Stimulated activated CD8-positive, alpha-beta memory T cell treated with anti-CD3 and anti-CD28 coated beads, Interleukin-7, amount 100 ng/mL, for 24 hours (primary cell): ENCODE measurements around the gene MAML1.
A peak's percentile ranks its signal among the peaks of the same experiment; 100 is the strongest.

ENCODE experiments used
- DNase-seq: peaks from one replicate; pipeline ENCODE4 v3.0.0-alpha.2; 2020; ENCODE audit warnings: low read depth

Gene MAML1

DNA sequence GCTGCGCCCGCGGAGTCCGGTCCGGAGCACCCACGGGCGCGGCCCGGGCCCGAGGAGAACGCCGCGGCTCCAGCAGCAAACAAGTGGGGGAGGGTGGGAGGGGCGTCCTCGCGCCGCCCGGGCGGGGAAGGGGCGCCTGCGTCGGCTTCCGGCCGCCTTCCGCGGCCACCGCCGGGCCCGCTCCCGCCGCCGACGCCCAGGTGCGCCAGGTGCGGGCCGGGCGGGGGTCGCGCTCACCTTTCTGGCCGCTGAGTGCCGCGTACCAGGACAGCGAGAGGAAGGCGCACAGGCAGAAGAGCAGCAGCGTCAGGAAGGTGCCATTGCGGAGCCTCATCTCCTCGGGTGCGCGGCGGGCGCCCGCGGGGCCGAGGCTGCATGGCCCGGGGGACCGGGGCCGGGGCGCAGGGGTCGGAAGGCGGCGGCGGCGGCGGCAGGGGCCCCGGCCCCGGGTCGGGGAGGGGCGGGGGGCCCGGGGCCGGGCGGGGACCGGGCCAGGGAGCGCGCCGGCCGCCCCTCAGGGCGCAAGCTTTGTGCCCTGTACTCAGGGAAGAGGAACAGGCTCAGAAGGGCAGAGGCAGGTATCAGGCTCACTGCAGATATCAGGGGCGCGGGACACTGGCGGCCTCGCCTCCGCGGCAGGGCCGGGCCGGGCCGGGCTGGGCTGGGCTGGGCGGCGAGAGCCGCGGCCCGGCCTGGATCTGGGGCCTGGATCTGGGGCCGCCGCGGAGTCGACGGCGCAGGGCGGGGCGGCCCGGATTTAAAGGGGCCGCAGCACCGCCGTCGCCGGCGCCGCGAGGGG is 73.8 kb downstream of the MAML1 start, which contains the start of gene MGAT4B:
Gene MGAT4B (minus strand): TSS at position 617 of the 799 bp plus-strand sequence. CDS start 283 bp downstream, at position 334.
- peak; percentile 31 for DNase-seq

DNA sequence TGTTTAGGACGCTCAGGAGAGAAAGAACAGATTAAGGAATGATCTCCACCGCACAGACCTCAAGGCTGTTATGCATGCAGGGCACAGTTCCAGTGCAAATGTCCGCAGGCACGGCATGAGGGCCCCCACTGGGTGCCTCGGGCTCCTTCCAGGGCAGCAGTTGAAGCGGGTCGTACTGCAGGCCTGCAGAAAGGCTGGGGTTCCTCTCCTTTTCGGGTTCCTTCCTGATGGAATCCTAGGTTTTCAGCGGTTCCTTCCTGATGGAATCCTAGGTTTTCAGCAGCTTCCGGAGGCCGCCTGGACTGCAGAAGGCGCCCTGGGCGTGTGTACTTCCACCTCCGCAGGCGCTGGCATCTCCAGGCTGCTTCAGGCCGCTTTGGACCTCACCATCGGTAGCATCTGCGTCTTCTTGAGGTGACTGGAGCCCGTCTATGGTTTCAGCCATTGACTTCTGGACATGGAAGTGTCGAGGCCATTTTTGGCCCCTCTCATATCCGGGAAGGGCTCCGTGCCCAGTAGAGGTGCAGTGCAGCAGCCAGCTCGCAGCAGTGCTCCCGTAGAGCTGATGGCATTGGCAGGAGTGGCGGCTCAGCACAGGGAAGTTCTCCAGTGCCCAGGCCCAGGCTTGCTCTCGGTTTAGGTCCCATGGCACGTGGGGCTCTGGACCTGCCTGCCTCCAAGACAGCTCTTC is 79.7 kb downstream of the MAML1 start:
- DNase-seq = no peak

DNA sequence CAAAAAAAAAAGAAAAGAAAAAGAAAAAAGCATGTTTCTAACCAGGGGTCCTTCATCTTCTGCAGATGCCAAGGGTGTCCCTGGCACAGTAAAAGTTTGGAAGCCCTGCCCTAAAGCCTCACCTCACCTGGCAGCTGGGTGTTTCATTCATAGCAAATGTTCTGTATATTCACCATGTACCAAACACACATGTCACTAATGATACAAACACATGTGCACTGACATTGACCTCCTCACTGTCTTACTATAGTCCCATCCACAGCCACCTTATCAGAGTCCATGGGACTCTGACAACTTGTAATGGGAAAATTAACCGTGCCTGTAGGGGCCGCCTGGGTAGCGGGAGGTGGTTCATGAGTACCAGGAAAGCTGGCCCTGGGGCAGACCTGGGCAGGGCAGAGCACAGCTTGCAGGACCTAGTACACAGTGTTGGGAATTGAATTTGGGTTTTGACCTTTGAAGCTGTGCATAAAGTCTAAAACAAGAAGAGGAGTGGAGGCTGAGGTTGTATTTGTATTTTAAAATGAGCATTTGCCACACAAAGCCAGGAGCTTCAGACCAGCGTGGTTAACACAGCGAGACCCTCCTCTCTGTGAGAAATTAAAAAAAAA is 80.5 kb downstream of the MAML1 start:
- DNase-seq = no peak

DNA sequence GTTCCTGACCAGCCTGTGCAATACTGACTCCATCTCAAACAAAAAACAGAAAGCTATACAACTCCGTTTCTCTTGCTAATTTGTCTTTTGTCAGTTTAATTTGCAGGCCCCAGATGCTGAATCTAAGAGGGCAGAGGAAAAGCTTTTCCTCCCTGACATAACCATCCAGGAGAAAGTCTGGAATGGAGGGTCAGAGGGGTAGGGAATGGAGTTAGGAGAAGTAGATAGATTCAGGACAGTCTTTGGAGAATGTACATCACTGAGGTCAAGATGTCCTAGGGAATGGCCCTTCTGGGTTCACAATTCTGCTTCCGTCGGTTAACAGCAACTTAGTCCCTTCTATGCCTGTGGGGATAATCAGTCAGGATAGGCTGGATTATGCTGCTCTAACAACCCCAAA is 81.5 kb downstream of the MAML1 start:
- no peak for DNase-seq

DNA sequence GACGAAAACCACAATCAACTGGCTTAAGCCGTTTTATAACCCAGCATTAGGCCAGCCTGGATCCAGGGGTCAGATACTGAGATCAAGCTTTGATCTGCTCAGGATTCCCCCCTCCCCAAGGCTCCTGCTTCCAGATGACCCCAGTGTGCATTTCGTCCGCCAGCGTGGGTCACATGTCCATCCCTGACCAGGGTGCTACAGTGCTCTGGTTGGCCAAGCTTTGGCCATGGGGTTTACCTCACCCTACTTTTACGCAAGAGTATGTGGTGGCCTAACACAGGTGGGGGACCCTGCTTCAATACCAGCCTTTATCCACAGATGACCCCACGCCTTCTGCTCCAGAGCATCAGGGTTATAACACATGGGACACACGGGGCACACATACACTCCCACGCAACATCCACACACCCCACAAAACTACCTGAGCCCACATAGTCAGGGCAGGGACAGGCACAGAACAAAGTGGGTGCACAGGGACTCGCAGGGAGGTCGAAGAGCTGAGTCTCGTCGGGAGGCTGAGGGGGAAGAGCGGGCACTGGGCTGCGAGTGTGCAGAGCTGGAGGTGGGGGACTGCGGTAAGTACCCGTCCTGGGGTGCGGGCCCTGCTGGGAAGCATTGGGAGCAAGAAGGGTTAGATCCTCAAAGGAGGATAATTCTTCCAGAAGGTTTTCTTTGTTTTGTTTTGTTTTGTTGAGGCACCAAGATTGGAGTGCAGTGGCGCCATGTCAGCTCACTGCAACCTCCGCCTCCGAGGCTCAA is 83.0 kb downstream of the MAML1 start:
- no peak for DNase-seq

DNA sequence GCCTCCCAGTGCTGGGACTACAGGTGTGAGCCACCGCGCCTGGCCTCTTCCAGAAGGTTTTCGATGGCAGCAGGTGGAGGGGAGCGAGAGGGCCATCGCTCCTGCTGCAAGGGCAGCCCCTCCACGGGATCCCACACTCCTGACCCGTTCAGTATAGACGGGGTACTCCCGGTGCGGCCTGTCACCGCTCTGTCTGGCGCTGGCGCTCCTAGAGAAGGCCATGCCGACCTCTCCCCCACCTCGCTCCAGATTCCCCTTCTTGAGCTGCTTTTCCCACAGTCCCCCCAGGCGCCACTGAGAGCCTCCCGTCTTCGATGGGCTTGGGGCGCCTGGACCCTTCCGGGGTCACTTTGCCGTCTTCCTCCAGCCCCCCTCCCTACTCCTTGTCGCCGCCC is 83.8 kb downstream of the MAML1 start:
- no peak for DNase-seq

DNA sequence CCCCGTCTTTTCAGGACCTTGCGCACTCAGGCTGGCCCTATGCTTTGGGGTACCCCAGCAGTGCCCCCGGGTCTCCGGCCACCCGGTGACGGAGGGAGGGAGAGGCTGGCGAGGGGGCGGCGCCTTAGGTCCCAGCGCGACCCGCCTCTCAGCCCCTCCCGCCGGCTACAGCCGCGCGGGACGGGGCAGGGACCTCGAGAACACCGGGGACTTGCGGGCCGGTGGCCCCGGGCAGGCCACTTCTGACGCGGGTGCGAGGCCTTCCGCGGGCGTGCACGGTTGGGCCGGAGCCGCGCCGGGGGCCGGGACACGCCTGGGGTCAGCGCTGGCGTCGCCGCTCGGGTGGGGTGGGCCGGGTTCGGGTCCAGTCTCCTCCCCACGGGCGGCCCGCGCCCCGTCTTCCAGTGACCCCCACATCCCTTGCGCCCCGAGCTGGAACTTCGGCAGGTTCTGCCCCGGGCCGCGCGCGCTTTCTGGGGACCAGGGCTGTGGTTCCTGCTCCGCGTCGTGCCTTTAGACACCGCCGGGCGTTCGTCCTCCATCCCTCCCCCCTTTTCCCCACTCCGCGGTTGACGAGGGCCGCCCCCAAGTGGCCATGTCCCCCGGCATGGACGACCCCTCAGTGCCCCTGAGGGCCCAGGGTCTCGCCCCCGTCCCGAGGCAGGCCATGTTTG is 84.3 kb downstream of the MAML1 start:
- no peak for DNase-seq

DNA sequence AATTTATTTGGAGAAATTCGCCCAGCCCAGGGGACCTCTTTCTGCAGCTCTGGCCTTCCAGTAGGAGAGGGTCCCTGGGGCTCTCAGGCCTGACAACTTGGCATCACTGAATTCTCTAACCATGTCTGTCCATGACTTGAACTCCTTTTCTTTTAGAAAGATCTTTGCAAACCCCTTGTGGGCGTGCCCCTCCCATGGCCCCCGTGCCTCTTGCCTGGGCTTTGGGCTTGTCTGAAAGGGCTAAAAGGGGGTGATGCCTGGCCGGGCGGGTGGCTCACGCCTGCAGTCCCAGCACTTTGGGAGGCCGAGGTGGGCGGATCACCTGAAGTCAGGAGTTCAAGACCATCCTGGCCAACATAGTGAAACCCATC is 84.8 kb downstream of the MAML1 start:
- DNase-seq = no peak

DNA sequence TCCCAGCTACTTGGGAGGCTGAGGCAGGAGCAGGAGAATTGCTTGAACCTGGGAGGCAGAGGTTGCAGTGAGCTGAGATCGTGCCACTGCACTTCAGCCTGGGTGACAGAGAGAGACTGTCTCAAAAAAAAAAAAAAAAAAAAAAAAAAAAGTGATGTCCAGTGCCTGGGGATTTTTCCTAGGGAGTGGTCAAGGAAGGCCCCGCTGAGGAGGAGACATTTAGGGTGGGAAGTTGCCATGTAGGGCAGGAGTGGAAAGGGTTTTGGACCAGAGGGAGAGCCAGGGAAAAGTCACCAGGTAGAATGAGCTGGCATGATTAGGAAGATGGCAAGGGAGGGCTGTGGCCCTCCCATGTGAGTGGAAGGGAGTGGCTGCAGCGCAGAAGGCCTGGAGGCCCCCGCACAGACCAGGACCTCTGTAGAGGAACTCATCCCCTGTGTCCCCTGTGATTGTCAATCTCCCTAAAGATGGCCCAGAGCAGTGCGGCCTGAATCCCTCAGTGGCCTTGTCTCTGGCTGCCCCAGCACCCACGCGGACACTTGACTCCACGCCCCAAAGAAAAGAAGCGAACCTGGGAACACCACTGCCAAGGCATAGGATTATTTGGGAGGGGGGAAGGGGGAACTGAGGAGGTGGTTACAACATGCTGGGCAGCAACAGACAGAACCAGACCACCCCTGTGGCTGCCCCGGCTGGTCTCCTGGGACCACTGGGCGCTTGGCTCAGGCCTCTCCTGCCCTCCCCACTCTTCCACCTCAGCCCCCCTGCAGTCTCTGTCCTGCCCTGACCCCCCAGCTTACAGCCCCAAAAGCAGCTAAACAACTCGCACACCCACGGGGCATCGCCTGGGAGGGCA is 85.5 kb downstream of the MAML1 start:
- DNase-seq = no peak

DNA sequence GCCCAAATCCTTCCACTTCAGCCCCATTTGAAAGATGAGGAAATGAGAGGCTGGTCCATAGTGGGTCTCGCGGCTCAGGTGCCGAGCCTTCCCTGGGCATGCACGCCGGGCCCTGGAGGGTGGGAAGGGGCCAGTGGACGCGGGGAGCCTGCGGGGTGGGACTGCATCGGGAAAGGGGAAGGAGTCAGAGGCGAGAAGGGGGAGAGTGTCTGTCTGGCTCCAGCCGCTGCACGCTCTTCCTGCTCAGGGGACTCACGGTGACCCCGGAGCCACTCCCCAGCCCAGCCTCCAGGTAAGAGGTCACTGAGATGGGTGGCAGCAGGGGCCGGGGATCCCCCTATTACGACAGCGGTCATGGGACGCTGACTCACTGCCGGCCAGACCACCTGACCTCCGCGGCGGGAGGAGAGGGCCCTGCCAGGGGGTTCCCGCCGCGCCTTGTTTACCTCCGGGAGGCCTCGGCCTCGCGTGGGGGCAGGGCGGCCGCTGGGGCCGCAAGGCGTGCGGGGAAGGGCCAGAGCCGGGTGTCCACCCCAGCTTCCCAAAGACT is 86.2 kb downstream of the MAML1 start:
- DNase-seq = peak; percentile 70

DNA sequence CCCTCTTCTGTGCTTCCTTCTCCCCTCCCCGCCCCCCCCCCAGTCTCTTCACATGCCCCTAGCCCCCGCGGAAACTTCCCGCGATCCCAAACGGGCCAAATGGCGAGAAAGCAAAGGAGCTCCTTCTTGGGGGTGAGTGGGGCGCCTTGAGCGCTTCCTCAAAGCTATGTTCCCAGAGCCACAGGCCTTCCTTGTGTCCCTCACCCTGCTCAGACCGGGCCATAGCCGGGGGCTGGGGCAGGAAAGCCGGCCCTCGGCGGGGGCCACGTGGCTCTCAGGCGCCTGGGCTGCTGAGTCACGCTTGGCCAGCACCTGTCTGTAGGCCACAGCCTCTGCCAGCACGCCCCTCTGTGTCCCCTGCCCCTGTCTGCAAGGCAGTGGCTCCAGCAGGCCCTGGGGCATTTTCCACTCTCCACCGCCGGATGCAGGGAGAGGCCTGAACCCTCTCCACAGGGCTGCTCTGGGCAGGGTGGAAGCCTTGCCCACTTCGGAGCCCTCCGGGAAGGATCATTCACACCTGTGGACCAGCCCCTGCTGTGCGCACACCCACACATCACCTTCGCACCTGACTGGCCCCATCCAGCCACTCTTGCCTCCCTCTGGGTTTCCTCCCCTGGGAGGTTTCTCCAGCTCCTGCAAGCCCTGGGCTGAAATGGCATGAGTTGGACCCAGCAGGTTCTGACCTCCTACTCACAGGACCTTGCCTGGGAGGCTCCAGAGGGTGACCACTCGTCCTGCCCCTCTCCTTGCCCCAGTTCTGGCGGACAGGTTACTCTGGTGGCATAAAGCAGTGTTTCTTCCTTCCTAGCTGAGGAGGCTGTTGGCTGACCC is 86.9 kb downstream of the MAML1 start:
- no peak for DNase-seq

DNA sequence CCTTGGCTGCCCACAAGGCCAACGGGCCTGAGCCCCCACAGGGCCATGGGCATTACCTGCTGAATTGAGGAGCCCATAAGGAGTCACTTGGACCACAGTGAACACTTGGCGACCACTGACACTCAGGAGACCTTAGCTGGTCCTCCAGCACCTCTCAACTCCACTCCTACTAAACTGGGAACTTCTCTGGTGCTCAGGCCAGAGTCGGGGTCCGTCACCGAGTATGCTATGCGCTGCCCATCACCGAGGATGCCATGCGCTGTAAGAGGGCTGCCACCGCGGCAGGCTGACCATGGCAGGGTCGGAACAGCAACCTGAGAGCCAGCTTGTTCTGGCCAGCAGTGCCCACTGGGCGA is 87.5 kb downstream of the MAML1 start:
- DNase-seq = no peak

DNA sequence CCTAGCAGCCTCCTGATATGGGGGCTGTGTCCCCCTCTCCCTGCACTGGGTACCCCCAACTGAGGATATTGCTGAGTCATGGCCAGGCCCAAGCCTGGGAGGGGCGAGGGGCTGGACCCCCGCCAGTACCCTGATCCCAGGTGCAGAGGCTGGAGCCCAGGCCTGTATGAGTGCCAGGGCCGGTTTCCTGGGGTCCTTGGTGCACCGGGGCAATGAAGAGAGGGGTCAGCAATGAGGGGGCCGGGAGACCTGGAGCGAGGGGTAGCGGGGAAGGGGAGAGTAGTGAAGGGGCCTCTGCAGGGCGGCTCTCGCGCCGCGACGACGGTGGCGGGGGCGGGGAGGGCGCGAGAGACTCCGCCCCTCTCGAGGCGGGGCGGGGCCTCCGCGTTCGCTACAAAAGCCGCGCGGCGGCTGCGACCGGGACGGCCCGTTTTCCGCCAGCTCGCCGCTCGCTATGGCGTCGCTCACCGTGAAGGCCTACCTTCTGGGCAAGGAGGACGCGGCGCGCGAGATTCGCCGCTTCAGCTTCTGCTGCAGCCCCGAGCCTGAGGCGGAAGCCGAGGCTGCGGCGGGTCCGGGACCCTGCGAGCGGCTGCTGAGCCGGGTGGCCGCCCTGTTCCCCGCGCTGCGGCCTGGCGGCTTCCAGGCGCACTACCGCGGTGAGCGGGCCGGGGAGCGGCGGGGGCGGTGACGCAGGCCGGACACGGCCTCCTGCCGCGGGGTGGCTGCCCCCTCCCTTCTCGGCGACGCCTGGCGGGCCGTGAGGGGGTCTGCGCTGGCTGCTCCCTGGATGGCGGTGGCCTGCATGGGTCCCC is 88.1 kb downstream of the MAML1 start, which contains the start of gene SQSTM1:
Gene SQSTM1 (plus strand): TSS at position 423 of the 815 bp plus-strand sequence. CDS start 32 bp downstream, at position 455.
- peak; percentile 58 for DNase-seq

DNA sequence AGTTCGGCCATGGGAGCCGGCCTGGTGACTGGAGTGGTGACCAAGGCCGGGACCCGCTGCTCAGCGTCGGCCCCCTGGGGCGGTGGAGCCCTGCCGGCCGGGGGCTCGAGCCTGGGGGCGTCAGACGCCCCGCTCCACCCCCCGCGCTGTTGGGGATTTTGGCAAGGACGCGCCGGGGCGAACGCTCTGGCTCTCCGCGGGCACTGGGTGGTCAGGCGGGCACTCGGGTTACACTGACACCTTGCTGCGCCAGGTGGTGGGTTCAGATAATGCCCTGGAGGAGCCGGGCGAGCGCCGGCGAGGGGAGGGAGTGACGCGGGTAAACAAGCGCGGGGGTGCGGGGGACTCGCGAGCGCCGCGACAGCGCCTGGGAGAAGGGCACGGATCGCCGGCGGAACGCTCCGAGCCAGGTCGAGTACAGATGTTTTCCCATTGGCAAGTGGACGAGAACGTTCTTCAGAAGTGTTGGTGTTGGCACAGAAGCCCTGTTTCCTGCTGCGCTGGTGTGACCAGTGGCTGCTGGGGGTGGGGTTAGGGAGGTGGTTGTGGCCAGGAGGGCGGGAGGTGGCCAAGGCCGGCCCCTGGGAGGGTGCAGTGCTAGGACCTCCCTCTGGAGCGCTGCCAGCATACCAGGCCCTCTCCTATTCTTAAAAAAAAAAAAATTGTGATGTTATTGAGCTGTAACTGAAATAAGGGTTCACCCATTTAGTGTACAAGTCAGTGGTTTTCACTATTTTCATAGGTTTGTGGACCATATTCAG is 88.9 kb downstream of the MAML1 start:
- DNase-seq = peak; percentile 73

DNA sequence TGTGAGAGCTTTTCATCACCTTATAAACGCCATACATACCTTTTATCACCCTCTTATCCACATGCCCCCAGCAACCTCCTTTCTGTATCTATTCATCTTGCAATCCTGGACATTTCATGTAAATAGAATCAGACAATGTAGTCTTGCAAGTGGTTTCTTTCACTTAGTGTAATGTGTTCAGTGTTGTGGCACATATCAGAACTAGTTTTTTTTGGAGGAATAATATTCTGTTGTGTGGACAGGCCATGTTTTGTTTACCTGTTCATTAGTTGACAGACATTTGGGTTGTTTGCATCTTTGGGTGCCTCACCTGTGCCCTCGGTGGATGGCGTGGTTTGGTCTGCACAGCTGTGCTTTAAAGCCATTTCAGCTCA is 89.4 kb downstream of the MAML1 start:
- DNase-seq = no peak

DNA sequence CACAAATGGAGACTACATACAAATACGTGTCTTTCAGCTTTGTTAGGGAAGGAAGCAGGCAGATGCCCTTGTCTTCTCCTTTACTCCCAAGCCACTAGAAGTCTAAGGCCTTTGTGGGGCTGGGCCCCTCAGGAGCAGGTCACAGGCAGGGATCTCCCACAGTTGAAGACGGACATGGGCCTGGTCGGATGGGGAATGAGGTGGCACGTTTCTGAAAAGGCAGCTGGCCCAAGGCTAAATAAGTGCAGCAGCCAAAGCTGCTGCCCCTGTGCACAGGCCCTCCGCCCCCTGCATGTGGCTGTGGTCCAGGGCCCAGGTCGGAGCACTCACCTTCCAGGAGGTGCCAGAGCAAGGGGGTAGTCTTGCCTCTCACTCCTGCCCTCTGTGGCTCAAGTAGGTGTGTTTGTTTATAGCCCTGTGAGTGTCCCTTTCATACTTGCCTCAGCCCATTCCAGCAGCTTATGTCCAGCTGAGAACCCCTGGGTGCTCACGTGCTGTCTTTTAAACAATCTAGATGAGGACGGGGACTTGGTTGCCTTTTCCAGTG is 89.9 kb downstream of the MAML1 start:
- no peak for DNase-seq

DNA sequence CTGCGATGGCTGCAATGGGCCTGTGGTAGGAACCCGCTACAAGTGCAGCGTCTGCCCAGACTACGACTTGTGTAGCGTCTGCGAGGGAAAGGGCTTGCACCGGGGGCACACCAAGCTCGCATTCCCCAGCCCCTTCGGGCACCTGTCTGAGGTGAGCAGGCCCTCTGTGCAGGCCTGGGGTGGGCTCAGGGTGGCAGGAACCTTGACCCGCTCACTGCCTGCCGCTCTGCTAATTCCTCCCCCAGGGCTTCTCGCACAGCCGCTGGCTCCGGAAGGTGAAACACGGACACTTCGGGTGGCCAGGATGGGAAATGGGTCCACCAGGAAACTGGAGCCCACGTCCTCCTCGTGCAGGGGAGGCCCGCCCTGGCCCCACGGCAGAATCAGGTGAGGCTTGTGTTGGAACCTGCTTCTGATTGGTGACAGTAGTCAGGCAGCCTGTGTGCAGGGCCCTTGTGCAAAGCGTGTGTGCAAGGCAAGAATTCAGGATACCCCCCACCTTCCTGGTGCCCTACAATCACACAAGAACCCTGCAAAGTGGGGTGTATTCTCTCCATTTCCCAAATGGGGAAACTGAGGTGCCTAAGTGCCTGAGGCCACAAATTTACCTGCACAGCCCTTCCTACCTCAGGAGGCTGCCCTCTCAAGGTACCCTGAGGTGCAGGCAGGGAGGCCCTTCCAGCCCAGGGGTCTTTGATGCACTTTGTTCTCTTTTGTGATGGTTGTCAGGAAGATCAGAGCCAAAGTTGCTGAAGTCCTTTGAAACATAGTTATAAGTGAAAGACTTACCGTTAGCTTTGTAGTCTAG is 91.5 kb downstream of the MAML1 start:
- DNase-seq = no peak
